HCT116 (cell line): ENCODE data around the gene ODF4. TPM values are rescaled to one million over a fixed set of nuclear protein-coding genes. Genes with fewer than 3 reads are reported as not detected.

Experiments used
- ATAC-seq: fragments of 200-7000 bp; cut with Tn5 transposase; 2 replicates; pipeline ENCODE4 v1.9.1; 2020; ENCODE audit warnings: mild to moderate bottlenecking, moderate library complexity
- BruUV-seq: library from RNA; stranded (reverse); fragments of 400-500 nt; replicated peaks from 2 replicates; lab custom pipeline; 2021; lab: Mats Ljungman, UMichigan
- CTCF ChIA-PET: fragments of 300-600 bp; sonication (Branson Sonifier 250); formaldehyde crosslinking; loops from one replicate; lab custom pipeline; 2021; ENCODE audit warnings: antibody characterized with exemption; lab: Charles Lee
- POLR2A ChIA-PET: fragments of 300-600, 350-600 bp; sonication (Branson Sonifier 250); formaldehyde crosslinking; loops from one replicate; lab custom pipeline; 2021; ENCODE audit warnings: antibody characterized with exemption; lab: Charles Lee
- RAD21 ChIA-PET, 2 experiments: fragments of 300-600 bp; sonication (Branson Sonifier 250); formaldehyde crosslinking; loops; one replicate each; lab custom pipeline; 2023; ENCODE audit warnings: low total read pairs in 2 of 2; ENCODE audit not compliant: uncharacterized antibody in 2 of 2, unreplicated experiment in 2 of 2, low non-redundant PET in 1 of 2; lab: Charles Lee
- DNase-seq: peaks from one replicate; pipeline ENCODE4 v3.0.0-alpha.2; 2010; ENCODE audit warnings: low read depth, low spot score
- H2AFZ ChIP-seq: fragments of 200-600 bp; shearing (Covaris generic), sonication (generic); 2 replicates; pipeline ENCODE4 v1.6.1; 2017; ENCODE audit warnings: low read depth, mixed run types, mixed read lengths, antibody characterized with exemption, low read length; ENCODE audit not compliant: poor library complexity, severe bottlenecking
- H3K27ac ChIP-seq: 2 replicates; pipeline ENCODE4 v1.5.1; 2012; ENCODE audit warnings: low read depth, low read length
- H3K27me3 ChIP-seq: fragments of 200-600 bp; sonication (generic); 2 replicates; pipeline ENCODE4 v1.6.1; 2016; ENCODE audit warnings: mixed run types, low read length, mixed read lengths; ENCODE audit not compliant: insufficient read depth
- H3K36me3 ChIP-seq, 2 experiments: fragments of 200-500 bp in 1 of 2; fragments of 200-600 bp in 1 of 2; sonication (Bioruptor generic) in 1 of 2; sonication (generic) in 1 of 2; 2 replicates each; pipeline versions ENCODE4 v1.5.1 to v1.6.1; 2014 to 2016; ENCODE audit warnings: low read length in 2 of 2, inconsistent platforms in 1 of 2, mixed read lengths in 1 of 2, mixed run types in 1 of 2; ENCODE audit not compliant: insufficient read depth in 2 of 2, control insufficient read depth in 1 of 2
- H3K4me1 ChIP-seq, 2 experiments: fragments of 200-600 bp in 1 of 2; sonication (generic) in 1 of 2; 2 replicates each; pipeline versions ENCODE4 v1.5.1 to v1.6.1; 2012 to 2017; ENCODE audit warnings: low read length in 2 of 2, inconsistent platforms in 1 of 2, mild to moderate bottlenecking in 1 of 2, mixed read lengths in 1 of 2, mixed run types in 1 of 2, moderate library complexity in 1 of 2; ENCODE audit not compliant: insufficient read depth in 2 of 2, control insufficient read depth in 1 of 2
- H3K4me2 ChIP-seq: fragments of 200-600 bp; sonication (generic); 2 replicates; pipeline ENCODE4 v1.6.1; 2017; ENCODE audit warnings: mixed run types, low read length, mixed read lengths
- H3K4me3 ChIP-seq, 2 experiments: fragments of 200-600 bp in 1 of 2; sonication (generic) in 1 of 2; replicated peaks in 1 of 2; 2 replicates each; pipeline ENCODE4 v1.5.1; 2011 to 2016; ENCODE audit warnings: low read length in 2 of 2, control low read depth in 1 of 2, low read depth in 1 of 2, mild to moderate bottlenecking in 1 of 2, mixed read lengths in 1 of 2, mixed run types in 1 of 2
- H3K79me2 ChIP-seq: fragments of 200-600 bp; sonication (generic); 2 replicates; pipeline ENCODE4 v1.6.1; 2017; ENCODE audit warnings: mild to moderate bottlenecking, mixed run types, low read length, moderate library complexity, mixed read lengths; ENCODE audit not compliant: insufficient read depth
- H3K9ac ChIP-seq: fragments of 200-600 bp; sonication (generic); 2 replicates; pipeline ENCODE4 v1.6.1; 2016; ENCODE audit warnings: low read length, mixed read lengths
- H3K9me2 ChIP-seq: fragments of 200-600 bp; sonication (generic), shearing (Covaris generic); 2 replicates; pipeline ENCODE4 v1.6.1; 2017; ENCODE audit warnings: mixed run types, mild to moderate bottlenecking, moderate library complexity; ENCODE audit not compliant: insufficient read depth
- H3K9me3 ChIP-seq, 2 experiments: fragments of 200-500 bp in 1 of 2; fragments of 200-600 bp in 1 of 2; sonication (Bioruptor generic) in 1 of 2; sonication (generic) in 1 of 2; 2 replicates each; pipeline ENCODE4 v1.6.1; 2014 to 2017; ENCODE audit warnings: low read length in 2 of 2, mixed read lengths in 2 of 2, inconsistent platforms in 1 of 2, low read depth in 1 of 2, mild to moderate bottlenecking in 1 of 2, mixed run types in 1 of 2, moderate library complexity in 1 of 2; ENCODE audit not compliant: control insufficient read depth in 1 of 2, insufficient read depth in 1 of 2
- H4K20me1 ChIP-seq: fragments of 200-600 bp; sonication (generic), shearing (Covaris generic); 2 replicates; pipeline ENCODE4 v1.6.1; 2017; ENCODE audit warnings: mixed run types, mild to moderate bottlenecking, moderate library complexity; ENCODE audit not compliant: insufficient read depth
- CEBPB ChIP-seq: IDR thresholded peaks from 2 replicates; pipeline ENCODE4 v1.6.1; 2012; ENCODE audit warnings: low read depth
- CTCF ChIP-seq, 3 experiments: fragments of 200-600 bp in 1 of 3; sonication (generic) in 1 of 3; IDR thresholded peaks in 2 of 3; conservative IDR thresholded peaks in 1 of 3; 2 replicates each; pipeline ENCODE4 v1.5.1; 2012 to 2017; ENCODE audit warnings: low read depth in 2 of 3, low read length in 2 of 3, antibody characterized with exemption in 1 of 3, borderline replicate concordance in 1 of 3, control low read depth in 1 of 3, mild to moderate bottlenecking in 1 of 3, mixed read lengths in 1 of 3, mixed run types in 1 of 3, moderate library complexity in 1 of 3; ENCODE audit not compliant: insufficient read depth in 1 of 3
- EGR1 ChIP-seq: IDR thresholded peaks from 2 replicates; pipeline ENCODE4 v1.6.1; 2012; ENCODE audit warnings: low read depth
- ELF1 ChIP-seq: IDR thresholded peaks from 2 replicates; pipeline ENCODE4 v1.6.1; 2012; ENCODE audit warnings: low read depth, borderline replicate concordance
- EZH2 ChIP-seq: fragments of 200-600 bp; sonication (generic); IDR thresholded peaks from 2 replicates; pipeline ENCODE4 v1.6.1; 2017; ENCODE audit warnings: antibody characterized with exemption, mixed run types
- POLR2A ChIP-seq: IDR thresholded peaks from 2 replicates; pipeline ENCODE4 v1.7.0; 2011; ENCODE audit warnings: borderline replicate concordance; ENCODE audit not compliant: insufficient read depth, insufficient read length; ENCODE audit errors: extremely low read depth
- RAD21 ChIP-seq: IDR thresholded peaks from 2 replicates; pipeline ENCODE4 v1.6.1; 2012; ENCODE audit warnings: low read depth, mild to moderate bottlenecking
- SP1 ChIP-seq: IDR thresholded peaks from 2 replicates; pipeline ENCODE4 v1.6.1; 2012; ENCODE audit warnings: low read depth
- intact Hi-C: fragments of 100-400 bp; cut with micrococcal nuclease; formaldehyde crosslinking; loops from 2 replicates; pipeline ENCODE4 v1.10.0; 2022
- total RNA-seq: library from RNA; stranded (reverse); gene quantifications from one replicate; pipeline ENCODE4 v1.2.1, GENCODE V29; 2021; ENCODE audit not compliant: unreplicated experiment
- TF ChIP-seq, protein P1 (sequence below): IDR thresholded peaks from 2 replicates; pipeline ENCODE4 v1.6.1; 2011; ENCODE audit warnings: mild to moderate bottlenecking, low read length, moderate library complexity; ENCODE audit not compliant: insufficient replicate concordance; ENCODE audit errors: extremely low read depth
- TF ChIP-seq, protein P2 (sequence below): IDR thresholded peaks from 2 replicates; pipeline ENCODE4 v1.6.1; 2012; ENCODE audit warnings: low read depth

Gene ODF4
- total RNA-seq, 1 experiment from 2014 or later = not detected

DNA sequence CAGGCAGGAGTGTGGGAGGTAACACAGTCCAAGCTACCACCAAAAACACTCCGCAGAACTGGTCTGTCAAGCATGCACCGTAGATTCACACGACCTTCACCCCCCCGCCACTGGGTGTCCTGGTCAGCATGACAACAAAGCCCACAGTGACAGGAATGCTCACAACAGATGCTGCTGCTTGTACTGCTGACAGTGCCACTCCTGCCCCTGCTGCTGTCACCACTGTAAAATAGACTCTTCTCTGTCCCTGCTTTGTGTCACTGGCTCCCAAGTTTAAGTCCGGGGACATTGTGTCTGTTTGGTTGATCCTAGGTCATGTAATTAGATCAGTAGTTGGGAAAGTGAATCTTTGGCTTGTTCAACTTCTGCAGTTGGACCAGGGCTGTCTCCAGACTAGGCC is 7.0 kb upstream of the ODF4 start:
- no TSS peak for BruUV-seq

DNA sequence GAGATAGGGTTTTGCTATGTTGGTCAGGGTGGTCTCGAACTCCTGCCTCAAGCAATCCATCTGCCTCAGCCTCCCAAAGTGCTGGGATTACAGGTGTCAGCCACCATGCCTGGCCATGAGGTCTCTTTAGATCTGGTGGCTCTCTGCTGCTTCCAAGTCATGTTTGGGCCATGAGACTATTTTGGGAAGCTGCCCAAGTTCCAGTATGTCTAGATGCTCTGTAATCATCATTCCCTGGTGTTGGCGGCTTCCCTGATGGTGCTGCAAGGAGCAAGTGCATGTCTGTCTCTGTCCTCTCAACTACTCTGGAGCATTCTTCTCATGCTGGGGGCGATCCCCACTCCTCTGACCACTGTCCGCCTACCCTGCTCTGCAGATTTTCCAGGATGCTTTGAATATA is 6.4 kb upstream of the ODF4 start:
- TF ChIP-seq ELF1 (no peak), EZH2 (no peak), EGR1 (no peak), SP1 (no peak), POLR2A (no peak), RAD21 (no peak), CEBPB (no peak), CTCF (IDR thresholded peaks at IDR 0.05 in 2 of 3, conservative IDR thresholded peaks at IDR 0.05 in 1 of 3; ENCODE audit: borderline replicate concordance in 1 of 3, insufficient read depth in 1 of 3, low read depth in 2 of 3, low read length in 2 of 3) (no peak)
- TF ChIP-seq, protein P1, sequence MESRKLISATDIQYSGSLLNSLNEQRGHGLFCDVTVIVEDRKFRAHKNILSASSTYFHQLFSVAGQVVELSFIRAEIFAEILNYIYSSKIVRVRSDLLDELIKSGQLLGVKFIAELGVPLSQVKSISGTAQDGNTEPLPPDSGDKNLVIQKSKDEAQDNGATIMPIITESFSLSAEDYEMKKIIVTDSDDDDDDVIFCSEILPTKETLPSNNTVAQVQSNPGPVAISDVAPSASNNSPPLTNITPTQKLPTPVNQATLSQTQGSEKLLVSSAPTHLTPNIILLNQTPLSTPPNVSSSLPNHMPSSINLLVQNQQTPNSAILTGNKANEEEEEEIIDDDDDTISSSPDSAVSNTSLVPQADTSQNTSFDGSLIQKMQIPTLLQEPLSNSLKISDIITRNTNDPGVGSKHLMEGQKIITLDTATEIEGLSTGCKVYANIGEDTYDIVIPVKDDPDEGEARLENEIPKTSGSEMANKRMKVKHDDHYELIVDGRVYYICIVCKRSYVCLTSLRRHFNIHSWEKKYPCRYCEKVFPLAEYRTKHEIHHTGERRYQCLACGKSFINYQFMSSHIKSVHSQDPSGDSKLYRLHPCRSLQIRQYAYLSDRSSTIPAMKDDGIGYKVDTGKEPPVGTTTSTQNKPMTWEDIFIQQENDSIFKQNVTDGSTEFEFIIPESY = no peak
- TF ChIP-seq, protein P2, sequence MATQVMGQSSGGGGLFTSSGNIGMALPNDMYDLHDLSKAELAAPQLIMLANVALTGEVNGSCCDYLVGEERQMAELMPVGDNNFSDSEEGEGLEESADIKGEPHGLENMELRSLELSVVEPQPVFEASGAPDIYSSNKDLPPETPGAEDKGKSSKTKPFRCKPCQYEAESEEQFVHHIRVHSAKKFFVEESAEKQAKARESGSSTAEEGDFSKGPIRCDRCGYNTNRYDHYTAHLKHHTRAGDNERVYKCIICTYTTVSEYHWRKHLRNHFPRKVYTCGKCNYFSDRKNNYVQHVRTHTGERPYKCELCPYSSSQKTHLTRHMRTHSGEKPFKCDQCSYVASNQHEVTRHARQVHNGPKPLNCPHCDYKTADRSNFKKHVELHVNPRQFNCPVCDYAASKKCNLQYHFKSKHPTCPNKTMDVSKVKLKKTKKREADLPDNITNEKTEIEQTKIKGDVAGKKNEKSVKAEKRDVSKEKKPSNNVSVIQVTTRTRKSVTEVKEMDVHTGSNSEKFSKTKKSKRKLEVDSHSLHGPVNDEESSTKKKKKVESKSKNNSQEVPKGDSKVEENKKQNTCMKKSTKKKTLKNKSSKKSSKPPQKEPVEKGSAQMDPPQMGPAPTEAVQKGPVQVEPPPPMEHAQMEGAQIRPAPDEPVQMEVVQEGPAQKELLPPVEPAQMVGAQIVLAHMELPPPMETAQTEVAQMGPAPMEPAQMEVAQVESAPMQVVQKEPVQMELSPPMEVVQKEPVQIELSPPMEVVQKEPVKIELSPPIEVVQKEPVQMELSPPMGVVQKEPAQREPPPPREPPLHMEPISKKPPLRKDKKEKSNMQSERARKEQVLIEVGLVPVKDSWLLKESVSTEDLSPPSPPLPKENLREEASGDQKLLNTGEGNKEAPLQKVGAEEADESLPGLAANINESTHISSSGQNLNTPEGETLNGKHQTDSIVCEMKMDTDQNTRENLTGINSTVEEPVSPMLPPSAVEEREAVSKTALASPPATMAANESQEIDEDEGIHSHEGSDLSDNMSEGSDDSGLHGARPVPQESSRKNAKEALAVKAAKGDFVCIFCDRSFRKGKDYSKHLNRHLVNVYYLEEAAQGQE = no peak
- POLR2A ChIA-PET = no interaction called here
- CTCF ChIA-PET = no interaction called here
- no peak overlapping the region for H2AFZ ChIP-seq
- no peaks in the 10 kb centered on the region for H3K4me1 ChIP-seq
- H4K20me1 ChIP-seq = no peaks in the 10 kb centered on the region
- H3K36me3 ChIP-seq = no peaks in the 10 kb centered on the region
- H3K27ac ChIP-seq = no peak overlapping the region
- no peaks in the 10 kb centered on the region for H3K9me3 ChIP-seq
- H3K4me2 ChIP-seq = no peak overlapping the region
- no peak overlapping the region for H3K4me3 ChIP-seq
- intact Hi-C loops = no loop called here
- no peaks in the 10 kb centered on the region for H3K9me2 ChIP-seq
- no peak overlapping the region for H3K9ac ChIP-seq
- DNase-seq = no peak
- H3K27me3 ChIP-seq = no peaks in the 10 kb centered on the region
- H3K79me2 ChIP-seq = no peaks in the 10 kb centered on the region
- RAD21 ChIA-PET = no interaction called here
- no peak for ATAC-seq
- no TSS peak for BruUV-seq

More for the DNA sequence above, 7.0 kb upstream of the ODF4 start:
- RAD21 ChIA-PET = no interaction called here
- intact Hi-C loops = no loop called here
- H3K27ac ChIP-seq = no peak overlapping the region
- no peak overlapping the region for H3K4me2 ChIP-seq
- ATAC-seq (no peak), DNase-seq (no peak)
- TF ChIP-seq EZH2 (no peak), SP1 (no peak), CEBPB (no peak)
- H3K36me3 ChIP-seq = no peaks in the 10 kb centered on the region
- no peaks in the 10 kb centered on the region for H3K9me2 ChIP-seq
- H4K20me1 ChIP-seq = no peaks in the 10 kb centered on the region
- no peak overlapping the region for H2AFZ ChIP-seq
- no peak overlapping the region for H3K9ac ChIP-seq
- POLR2A ChIA-PET = interaction anchor here (0.6 kb wide), 1 partner anchor 56 kb away, joined by 4 read pairs; no protein-coding TSS in a partner anchor
- no peak overlapping the region for H3K4me3 ChIP-seq
- CTCF ChIA-PET = no interaction called here
- no peaks in the 10 kb centered on the region for H3K27me3 ChIP-seq
- no peaks in the 10 kb centered on the region for H3K4me1 ChIP-seq
- H3K9me3 ChIP-seq = no peaks in the 10 kb centered on the region
- no peaks in the 10 kb centered on the region for H3K79me2 ChIP-seq
